SU-DHL-6 (cell line): Measurements from ENCODE around the gene LRRC26.

Experiments used
- H2AFZ ChIP-seq: fragments of 200-600 bp; sonication (generic); 2 replicates; pipeline ENCODE4 v1.6.1; 2014; ENCODE audit warnings: low read depth, mild to moderate bottlenecking, moderate library complexity, mixed read lengths, antibody characterized with exemption, low read length; ENCODE audit not compliant: severe bottlenecking
- H3F3A ChIP-seq: fragments of 200-600 bp; shearing (Covaris generic); 2 replicates; pipeline ENCODE4 v1.6.0; 2016; ENCODE audit warnings: antibody characterized with exemption, mild to moderate bottlenecking; ENCODE audit not compliant: insufficient read depth
- H3K27ac ChIP-seq: fragments of 200-600 bp; sonication (generic); 2 replicates; pipeline ENCODE4 v1.5.1; 2016; ENCODE audit warnings: low read depth, mild to moderate bottlenecking, low read length, moderate library complexity, mixed read lengths
- H3K27me3 ChIP-seq: fragments of 200-600 bp; sonication (generic), shearing (Covaris generic); 2 replicates; pipeline ENCODE4 v1.6.0; 2014; ENCODE audit warnings: mild to moderate bottlenecking, low read length
- H3K36me3 ChIP-seq: fragments of 200-600 bp; sonication (generic); 2 replicates; pipeline ENCODE4 v1.6.1; 2014; ENCODE audit warnings: mild to moderate bottlenecking, low read length, mixed read lengths
- H3K4me2 ChIP-seq: fragments of 300-600, 200-600 bp; shearing (Covaris generic), sonication (generic); 2 replicates; pipeline ENCODE4 v1.6.0; 2014; ENCODE audit warnings: low read length, low read depth, mild to moderate bottlenecking; ENCODE audit not compliant: poor library complexity, severe bottlenecking
- H3K4me3 ChIP-seq: fragments of 200-600 bp; sonication (generic); 2 replicates; pipeline ENCODE4 v1.5.1; 2014; ENCODE audit warnings: antibody characterized with exemption, low read length, mild to moderate bottlenecking, mixed read lengths; ENCODE audit not compliant: insufficient read depth, poor library complexity, severe bottlenecking
- H3K79me2 ChIP-seq: fragments of 200-600 bp; sonication (generic); 2 replicates; pipeline ENCODE4 v1.6.1; 2014; ENCODE audit warnings: mild to moderate bottlenecking, low read length, moderate library complexity; ENCODE audit not compliant: insufficient read depth
- H3K9ac ChIP-seq: fragments of 200-600 bp; sonication (generic); 2 replicates; pipeline ENCODE4 v1.7.0; 2014; ENCODE audit warnings: mild to moderate bottlenecking, low read length
- H3K9me2 ChIP-seq: fragments of 200-600 bp; sonication (generic); replicated peaks from 2 replicates; pipeline ENCODE4 v1.6.1; 2014; ENCODE audit warnings: low read length; ENCODE audit not compliant: insufficient read depth
- H3K9me3 ChIP-seq: fragments of 200-600 bp; sonication (generic); 2 replicates; pipeline ENCODE4 v1.6.1; 2014; ENCODE audit warnings: low read length, mixed read lengths; ENCODE audit not compliant: insufficient read depth
- H4K20me1 ChIP-seq: fragments of 200-600 bp; sonication (generic); 2 replicates; pipeline ENCODE4 v1.6.1; 2014; ENCODE audit warnings: low read depth, mild to moderate bottlenecking, antibody characterized with exemption, low read length, moderate library complexity, mixed read lengths
- EZH2phosphoT487 ChIP-seq: fragments of 200-600 bp; sonication (generic), shearing (Covaris generic); conservative IDR thresholded peaks from 2 replicates; pipeline ENCODE4 v1.6.1; 2018; ENCODE audit warnings: mild to moderate bottlenecking, antibody characterized with exemption, low read length, moderate library complexity, mixed read lengths
- TF ChIP-seq, protein P1 (sequence below): fragments of 200-600 bp; sonication (generic); IDR thresholded peaks from one replicate; pipeline ENCODE4 v1.5.1; 2017; ENCODE audit warnings: antibody characterized with exemption, mild to moderate bottlenecking, low read length, moderate library complexity; ENCODE audit not compliant: insufficient read depth, poor library complexity, severe bottlenecking

The LRRC26 gene

DNA sequence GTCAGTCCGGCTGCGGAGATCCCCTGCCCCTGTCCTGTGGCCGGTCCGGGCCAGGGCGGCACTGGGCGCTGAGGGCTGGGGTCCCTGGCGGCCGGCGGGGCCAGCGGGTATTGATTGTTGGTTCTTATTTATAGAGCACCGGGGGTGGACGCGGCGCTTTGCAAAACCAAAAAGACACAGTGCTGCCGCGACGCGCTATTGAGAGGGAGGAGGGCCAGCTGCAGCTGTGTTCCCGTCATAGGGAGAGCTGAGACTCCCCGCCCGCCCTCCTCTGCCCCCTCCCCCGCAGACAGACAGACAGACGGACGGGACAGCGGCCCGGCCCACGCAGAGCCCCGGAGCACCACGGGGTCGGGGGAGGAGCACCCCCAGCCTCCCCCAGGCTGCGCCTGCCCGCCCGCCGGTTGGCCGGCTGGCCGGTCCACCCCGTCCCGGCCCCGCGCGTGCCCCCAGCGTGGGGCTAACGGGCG lies 2.5 kb downstream of the LRRC26 start:
- Histone ChIP-seq H3K27me3 (no peaks in the 10 kb centered on the region), H3K4me3 (no peak overlapping the region), H3K4me2 (no peak overlapping the region)

DNA sequence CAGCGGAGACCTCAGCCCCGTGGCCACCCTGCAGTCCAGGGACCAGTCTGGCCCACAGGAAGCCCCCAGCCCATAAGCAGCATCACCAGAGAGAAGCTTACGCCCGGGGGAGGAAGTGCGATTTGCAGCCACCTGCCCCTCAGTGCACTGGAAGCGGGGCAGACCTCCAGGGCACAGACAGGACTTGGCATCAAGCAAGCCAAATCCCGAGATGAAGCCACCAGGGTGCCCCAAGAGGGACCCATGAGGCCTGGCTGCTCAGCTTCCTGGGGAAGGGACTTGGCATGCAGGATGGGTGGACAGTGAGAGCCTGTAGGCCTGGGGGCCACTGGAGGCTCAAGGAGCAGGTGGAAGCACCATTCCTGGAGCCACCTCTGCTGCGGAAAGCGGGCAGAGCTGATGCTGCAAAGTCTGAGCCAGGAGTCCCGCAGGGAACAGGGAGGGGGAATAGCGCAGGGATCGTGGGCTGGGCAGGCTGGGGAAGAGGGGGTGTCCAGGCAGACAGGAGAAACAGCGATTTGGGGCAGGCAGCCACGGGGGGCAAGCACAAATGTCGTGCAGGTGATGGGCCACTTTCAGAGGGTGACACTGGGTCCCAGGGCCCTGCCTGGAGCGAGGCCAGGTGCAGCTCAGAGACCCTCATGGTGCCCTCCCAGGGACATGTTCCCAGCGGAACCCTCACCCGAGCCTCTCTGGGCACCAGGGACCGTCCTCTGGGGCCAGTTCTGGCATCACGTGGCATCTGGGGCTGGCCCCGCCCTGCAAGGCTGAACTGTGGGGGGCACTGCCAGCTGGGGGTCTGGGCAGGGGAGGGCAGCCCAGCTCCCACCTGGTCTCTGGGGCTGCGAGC lies 3.2 kb downstream of the LRRC26 start:
- no peaks in the 10 kb centered on the region for H4K20me1 ChIP-seq
- no peak overlapping the region for H3K9ac ChIP-seq
- no peaks in the 10 kb centered on the region for H3K27me3 ChIP-seq
- no peaks in the 10 kb centered on the region for H3K9me3 ChIP-seq
- no peak overlapping the region for H3K4me2 ChIP-seq
- no peaks in the 10 kb centered on the region for H3F3A ChIP-seq
- no peak overlapping the region for H2AFZ ChIP-seq
- TF ChIP-seq, protein P1, sequence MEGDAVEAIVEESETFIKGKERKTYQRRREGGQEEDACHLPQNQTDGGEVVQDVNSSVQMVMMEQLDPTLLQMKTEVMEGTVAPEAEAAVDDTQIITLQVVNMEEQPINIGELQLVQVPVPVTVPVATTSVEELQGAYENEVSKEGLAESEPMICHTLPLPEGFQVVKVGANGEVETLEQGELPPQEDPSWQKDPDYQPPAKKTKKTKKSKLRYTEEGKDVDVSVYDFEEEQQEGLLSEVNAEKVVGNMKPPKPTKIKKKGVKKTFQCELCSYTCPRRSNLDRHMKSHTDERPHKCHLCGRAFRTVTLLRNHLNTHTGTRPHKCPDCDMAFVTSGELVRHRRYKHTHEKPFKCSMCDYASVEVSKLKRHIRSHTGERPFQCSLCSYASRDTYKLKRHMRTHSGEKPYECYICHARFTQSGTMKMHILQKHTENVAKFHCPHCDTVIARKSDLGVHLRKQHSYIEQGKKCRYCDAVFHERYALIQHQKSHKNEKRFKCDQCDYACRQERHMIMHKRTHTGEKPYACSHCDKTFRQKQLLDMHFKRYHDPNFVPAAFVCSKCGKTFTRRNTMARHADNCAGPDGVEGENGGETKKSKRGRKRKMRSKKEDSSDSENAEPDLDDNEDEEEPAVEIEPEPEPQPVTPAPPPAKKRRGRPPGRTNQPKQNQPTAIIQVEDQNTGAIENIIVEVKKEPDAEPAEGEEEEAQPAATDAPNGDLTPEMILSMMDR: no peak
- TF ChIP-seq EZH2phosphoT487: no peak
- H3K27ac ChIP-seq: no peak overlapping the region
- no peaks in the 10 kb centered on the region for H3K36me3 ChIP-seq
- no peak overlapping the region for H3K4me3 ChIP-seq
- H3K79me2 ChIP-seq: no peaks in the 10 kb centered on the region
- H3K9me2 ChIP-seq: no peaks in the 10 kb centered on the region

More for the DNA sequence above, 2.5 kb downstream of the LRRC26 start:
- Histone ChIP-seq H3K79me2 (no peaks in the 10 kb centered on the region), H2AFZ (no peak overlapping the region), H3K9me2 (no peaks in the 10 kb centered on the region), H3K36me3 (no peaks in the 10 kb centered on the region), H3F3A (no peaks in the 10 kb centered on the region), H3K27ac (no peak overlapping the region), H3K9ac (no peak overlapping the region), H4K20me1 (no peaks in the 10 kb centered on the region), H3K9me3 (no peaks in the 10 kb centered on the region)
- TF ChIP-seq EZH2phosphoT487: no peak
- TF ChIP-seq, protein P1: no peak

DNA sequence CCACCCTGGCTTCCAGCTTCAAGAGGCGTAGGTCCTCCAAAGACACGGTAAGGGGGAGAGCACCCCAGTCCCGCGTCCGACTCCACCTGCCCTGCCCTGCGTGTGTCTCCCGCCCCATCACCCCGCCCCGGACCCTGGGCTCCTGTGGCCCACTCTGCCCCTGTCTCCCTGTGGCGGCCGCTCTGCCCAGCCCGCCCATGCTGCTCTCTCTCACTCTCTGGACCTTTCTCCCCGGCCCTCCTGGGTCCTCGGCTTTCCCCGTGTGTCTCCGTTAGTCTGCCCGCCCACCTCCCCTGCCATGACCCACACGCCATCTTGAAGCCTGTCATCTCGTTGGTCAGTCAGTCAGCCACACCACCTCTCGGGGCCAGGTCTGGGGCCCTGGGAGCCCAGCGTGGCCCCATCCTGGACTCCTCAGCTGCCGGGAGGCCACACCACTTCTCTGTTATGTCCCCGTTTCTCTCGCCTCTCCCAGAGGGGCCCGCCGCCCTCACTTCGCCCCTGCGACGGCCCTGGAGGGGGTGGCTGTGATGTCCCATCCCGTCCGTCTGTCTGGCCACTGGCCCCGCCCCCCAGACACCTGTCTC lies 4.5 kb downstream of the LRRC26 start:
- no peak overlapping the region for H3K4me3 ChIP-seq
- no peak overlapping the region for H3K9ac ChIP-seq
- H3K4me2 ChIP-seq: no peak overlapping the region
- no peaks in the 10 kb centered on the region for H3K79me2 ChIP-seq
- H3K27me3 ChIP-seq: no peaks in the 10 kb centered on the region
- no peaks in the 10 kb centered on the region for H4K20me1 ChIP-seq
- H3K27ac ChIP-seq: no peak overlapping the region
- no peak overlapping the region for H2AFZ ChIP-seq
- no peaks in the 10 kb centered on the region for H3K9me3 ChIP-seq
- TF ChIP-seq, protein P1: no peak
- TF ChIP-seq EZH2phosphoT487: no peak
- no peaks in the 10 kb centered on the region for H3K9me2 ChIP-seq
- no peaks in the 10 kb centered on the region for H3K36me3 ChIP-seq
- no peaks in the 10 kb centered on the region for H3F3A ChIP-seq
